ENCODE measurements around the gene ZNF385C. TPM values are rescaled to one million over a fixed set of nuclear protein-coding genes. Genes with fewer than 3 reads are reported as not detected.
A peak's percentile ranks its signal among the peaks of the same experiment; 100 is the strongest.

Gene ZNF385C
- polyA plus RNA-seq, 2 of the 4 experiments (the other 2 are of a cell fraction) = 0.13 to 0.61 TPM

- Histone ChIP-seq H3K27ac (peak overlapping the region; percentile 1 to 12; a peak in 1 of 6 replicates), H3K4me1 (peaks cover 33% of the 10 kb centered on the region), H3K4me2 (peak overlapping the region; percentile 49), H3K9me3 (no peaks in the 10 kb centered on the region), H3K4me3 (no peak overlapping the region)
- ChIA-PET CTCF (interaction anchor here (0.9 to 2.2 kb wide), 3 partner anchors 12 to 31 kb away, joined by 3 to 7 read pairs (median 5); partner anchors contain the start of gene NKIRAS2), POLR2A (no interaction called here)
- DNase-seq (ENCODE audit: low read depth in 1 of 2, low spot score in 1 of 2) = no peak
- TF ChIP-seq SREBF2 (IDR thresholded peaks at IDR 0.05) (no peak), CEBPB (IDR thresholded peaks at IDR 0.05) (0 out of 4 replicates have a peak, but pooled peaks of 1 of the 2 experiments have one; percentile 19)
- peak in 1 of 2 experiments; percentile 62; a peak in 3 of 6 replicates for ATAC-seq
- WGBS (ENCODE audit: missing lambda C conversion rate) = 69% methylated on average over 5 of the region's 5 CpGs
- FAIRE-seq = no peak
Measured at GRCh38 chr17:41989702-41990419, 108.4 kb downstream of the ZNF385C start.

DNA sequence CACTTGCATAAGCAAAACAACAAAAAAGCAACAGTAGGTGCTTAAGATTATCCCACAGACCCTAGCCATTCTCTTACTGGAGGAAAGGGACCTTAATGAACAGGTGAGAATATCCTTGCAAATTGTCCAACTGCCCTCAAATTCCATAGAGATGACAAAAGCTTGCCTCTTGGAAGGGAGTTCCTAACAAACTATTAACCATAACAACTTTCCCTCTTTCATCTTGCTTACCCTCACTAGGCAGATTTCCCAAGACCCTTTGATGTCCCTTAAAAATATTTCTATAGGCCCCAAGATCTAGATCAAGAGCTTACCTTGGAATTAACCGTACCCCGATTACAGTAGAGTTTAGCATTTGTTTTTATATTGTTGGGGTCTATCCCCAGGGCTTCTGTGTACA lies 109.9 kb downstream of the ZNF385C start:
- H3K4me2 ChIP-seq = no peak overlapping the region
- FAIRE-seq = no peak
- no peak overlapping the region for H3K27ac ChIP-seq
- TF ChIP-seq NR3C1 (IDR thresholded peaks at IDR 0.05) (no peak), JUNB (IDR thresholded peaks at IDR 0.05) (no peak), HOXB13 (CRISPR knock-in tag; IDR thresholded peaks at IDR 0.05; ENCODE audit: low read depth) (no peak), RARB (CRISPR knock-in tag; IDR thresholded peaks at IDR 0.05) (no peak), ZC3H11A (IDR thresholded peaks at IDR 0.05) (no peak), HDAC2 (IDR thresholded peaks at IDR 0.05) (no peak), ELK1 (IDR thresholded peaks at IDR 0.05; ENCODE audit: low read depth, low read length) (no peak), RAD21 (conservative IDR thresholded peaks at IDR 0.05 in 1 of 2, IDR thresholded peaks at IDR 0.05 in 1 of 2) (no peak), JUN (IDR thresholded peaks at IDR 0.05) (no peak), EHF (CRISPR knock-in tag; IDR thresholded peaks at IDR 0.05) (no peak), HMGXB4 (CRISPR knock-in tag; IDR thresholded peaks at IDR 0.05; ENCODE audit: borderline replicate concordance) (no peak), CHD4 (IDR thresholded peaks at IDR 0.05; ENCODE audit: borderline replicate concordance) (no peak), FOSB (CRISPR knock-in tag; IDR thresholded peaks at IDR 0.05) (no peak), RCOR1 (IDR thresholded peaks at IDR 0.05; ENCODE audit: low read depth, low read length) (no peak), CBX2 (IDR thresholded peaks at IDR 0.05; ENCODE audit: borderline replicate concordance, low read depth) (no peak), ESRRA (IDR thresholded peaks at IDR 0.05; ENCODE audit: borderline replicate concordance, low read length) (no peak), USF2 (IDR thresholded peaks at IDR 0.05) (no peak)
- TF ChIP-seq, protein P1, sequence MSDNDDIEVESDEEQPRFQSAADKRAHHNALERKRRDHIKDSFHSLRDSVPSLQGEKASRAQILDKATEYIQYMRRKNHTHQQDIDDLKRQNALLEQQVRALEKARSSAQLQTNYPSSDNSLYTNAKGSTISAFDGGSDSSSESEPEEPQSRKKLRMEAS (IDR thresholded peaks at IDR 0.05) = no peak
- POLR2A ChIA-PET = no interaction called here
- H3K4me3 ChIP-seq = no peak overlapping the region
- CTCF ChIA-PET = interaction anchor here (1.0 to 2.2 kb wide), 6 partner anchors 10 to 129 kb away, joined by 3 to 7 read pairs (median 4); no protein-coding TSS in a partner anchor
- H3K9me3 ChIP-seq = no peaks in the 10 kb centered on the region
- peaks cover 33% of the 10 kb centered on the region for H3K4me1 ChIP-seq
- no peak for ATAC-seq
- 88% methylated on average over 2 of the region's 2 CpGs for WGBS (ENCODE audit: missing lambda C conversion rate)
- no peak for DNase-seq (ENCODE audit: low read depth in 1 of 2, low spot score in 1 of 2)
